HEK293T (cell line): ENCODE measurements around the gene ZFP92.

Experiments used
- CTCF ChIA-PET: fragments of 350-600 bp; formaldehyde crosslinking; extraction: SDS; loops from one replicate; lab custom pipeline; 2021; ENCODE audit warnings: antibody characterized with exemption, inconsistent platforms; lab: Yijun Ruan, JAX
- POLR2A ChIA-PET: fragments of 350-600 bp; formaldehyde crosslinking; extraction: SDS; loops from one replicate; lab custom pipeline; 2020; ENCODE audit warnings: antibody characterized with exemption, inconsistent platforms; lab: Yijun Ruan, JAX
- DNase-seq: peaks from one replicate; pipeline ENCODE4 v3.0.0; 2012; ENCODE audit warnings: mixed read lengths; ENCODE audit errors: extremely low spot score
- ARNT ChIP-seq: fragments of 450-650 bp; IDR thresholded peaks from 2 replicates; pipeline ENCODE4 v1.6.1; 2017; ENCODE audit warnings: mild to moderate bottlenecking
- BHLHE40 ChIP-seq: fragments of 450-650 bp; IDR thresholded peaks from 2 replicates; pipeline ENCODE4 v1.6.1; 2016; ENCODE audit warnings: mild to moderate bottlenecking, moderate library complexity, borderline replicate concordance
- CTBP1 ChIP-seq: fragments of 450-650 bp; IDR thresholded peaks from 2 replicates; pipeline ENCODE4 v1.6.1; 2016; ENCODE audit warnings: borderline replicate concordance
- ELF4 ChIP-seq: fragments of 450-650 bp; IDR thresholded peaks from 2 replicates; pipeline ENCODE4 v1.6.1; 2017; ENCODE audit warnings: antibody characterized with exemption
- FOXA1 ChIP-seq: fragments of 450-650 bp; IDR thresholded peaks from 2 replicates; pipeline ENCODE4 v1.6.1; 2016; ENCODE audit warnings: mild to moderate bottlenecking
- FOXK2 ChIP-seq: fragments of 450-650 bp; IDR thresholded peaks from 2 replicates; pipeline ENCODE4 v1.6.1; 2016; ENCODE audit warnings: mild to moderate bottlenecking
- FOXM1 ChIP-seq: fragments of 450-650 bp; IDR thresholded peaks from 2 replicates; pipeline ENCODE4 v1.6.1; 2017; ENCODE audit warnings: mild to moderate bottlenecking, borderline replicate concordance
- HDGF ChIP-seq: fragments of 450-650 bp; IDR thresholded peaks from 2 replicates; pipeline ENCODE4 v1.6.1; 2017; ENCODE audit warnings: antibody characterized with exemption, borderline replicate concordance
- L3MBTL2 ChIP-seq: fragments of 450-650 bp; conservative IDR thresholded peaks from 2 replicates; pipeline ENCODE4 v1.6.1; 2016; ENCODE audit warnings: mild to moderate bottlenecking
- LEF1 ChIP-seq: fragments of 450-650 bp; IDR thresholded peaks from 2 replicates; pipeline ENCODE4 v1.6.1; 2017; ENCODE audit warnings: mild to moderate bottlenecking, borderline replicate concordance
- NFRKB ChIP-seq: fragments of 450-650 bp; IDR thresholded peaks from 2 replicates; pipeline ENCODE4 v1.6.1; 2016; ENCODE audit warnings: mild to moderate bottlenecking, moderate library complexity
- PKNOX1 ChIP-seq: fragments of 450-650 bp; IDR thresholded peaks from 2 replicates; pipeline ENCODE4 v1.6.1; 2016
- SP1 ChIP-seq: fragments of 450-650 bp; IDR thresholded peaks from 2 replicates; pipeline ENCODE4 v1.6.1; 2017
- SUZ12 ChIP-seq: fragments of 450-650 bp; IDR thresholded peaks from 2 replicates; pipeline ENCODE4 v1.6.1; 2016; ENCODE audit warnings: mild to moderate bottlenecking
- TARDBP ChIP-seq: fragments of 450-650 bp; IDR thresholded peaks from 2 replicates; pipeline ENCODE4 v1.6.1; 2016
- ZNF384 ChIP-seq: fragments of 450-650 bp; IDR thresholded peaks from 2 replicates; pipeline ENCODE4 v1.6.1; 2016

Gene ZFP92

GRCh38 chrX:153459986-153460385, 48.7 kb downstream of the ZFP92 start:
- ChIA-PET POLR2A (no interaction called here), CTCF (interaction anchor here (1.3 to 1.8 kb wide), 3 partner anchors 12 to 47 kb away, joined by 5 to 16 read pairs (median 16); partner anchors contain the start of gene HAUS7)
- TF ChIP-seq HDGF (no peak), ZNF384 (no peak), FOXA1 (no peak), ELF4 (no peak), L3MBTL2 (no peak), NFRKB (no peak), PKNOX1 (no peak), TARDBP (no peak), LEF1 (no peak), BHLHE40 (no peak), SP1 (no peak), CTBP1 (no peak), ARNT (no peak), FOXM1 (no peak), SUZ12 (no peak), FOXK2 (no peak)
- DNase-seq, result no peak

- TF ChIP-seq SP1 (no peak), ELF4 (no peak), CTBP1 (no peak), LEF1 (no peak), TARDBP (no peak), HDGF (no peak), ARNT (no peak), FOXA1 (no peak), NFRKB (no peak), L3MBTL2 (no peak), FOXM1 (no peak), SUZ12 (no peak), FOXK2 (no peak), BHLHE40 (no peak), PKNOX1 (no peak), ZNF384 (no peak)
- peak; percentile 79 for DNase-seq
- ChIA-PET POLR2A (interaction anchor here (0.8 kb wide), 1 partner anchor 9 kb away, joined by 3 read pairs; no protein-coding TSS in a partner anchor), CTCF (interaction anchor here (0.5 to 1.8 kb wide), 15 partner anchors 9 to 224 kb away, joined by 3 to 16 read pairs (median 3); partner anchors contain the start of genes HAUS7 and ZNF275)
Measured at GRCh38 chrX:153460826-153461225, 49.6 kb downstream of the ZFP92 start.
